Left kidney (tissue), 8 donors: ENCODE results near the gene SLC31A1. TPM values are rescaled to one million over a fixed set of nuclear protein-coding genes. Genes with fewer than 3 reads are reported as not detected.
A peak's percentile ranks its signal among the peaks of the same experiment; 100 is the strongest.

Source experiments
- DNase-seq: peaks from one replicate; pipeline ENCODE4 v3.0.0-alpha.2; 2013
- long read RNA-seq, 8 donors: transcript quantifications; one replicate each; lab custom pipeline, GENCODE V29; 2026
- polyA plus RNA-seq: library from polyadenylated mRNA; unstranded; fragments of 120-200 nt; gene quantifications from one replicate; pipeline ENCODE4 v1.2.1, GENCODE V29; 2013; ENCODE audit not compliant: insufficient read length

The SLC31A1 gene
- 29.5 TPM for polyA plus RNA-seq
- long read RNA-seq, donor 1, full-length matches to known transcripts = 18 of 91 reads
- long read RNA-seq, donor 1, partial matches to known transcripts = 17 of 91 reads
- long read RNA-seq, donor 1, other reads (novel, unspliced or antisense) = 56 of 91 reads
- long read RNA-seq, donor 2, full-length matches to known transcripts = 7 of 97 reads
- long read RNA-seq, donor 2, partial matches to known transcripts = 28 of 97 reads
- long read RNA-seq, donor 2, other reads (novel, unspliced or antisense) = 62 of 97 reads
- long read RNA-seq, donor 3, full-length matches to known transcripts = 15 of 15 reads
- long read RNA-seq, donor 3, partial matches to known transcripts = 0 of 15 reads
- long read RNA-seq, donor 3, other reads (novel, unspliced or antisense) = 0 of 15 reads
- long read RNA-seq, donor 4, partial matches to known transcripts = 7 of 14 reads
- long read RNA-seq, donor 4, other reads (novel, unspliced or antisense) = 7 of 14 reads
- long read RNA-seq, donor 5, full-length matches to known transcripts = 26 of 182 reads
- long read RNA-seq, donor 5, partial matches to known transcripts = 33 of 182 reads
- long read RNA-seq, donor 5, other reads (novel, unspliced or antisense) = 123 of 182 reads
- long read RNA-seq, donor 6, full-length matches to known transcripts = 17 of 17 reads
- long read RNA-seq, donor 6, partial matches to known transcripts = 0 of 17 reads
- long read RNA-seq, donor 6, other reads (novel, unspliced or antisense) = 0 of 17 reads
- long read RNA-seq, donor 7, full-length matches to known transcripts = 17 of 17 reads
- long read RNA-seq, donor 7, partial matches to known transcripts = 0 of 17 reads
- long read RNA-seq, donor 7, other reads (novel, unspliced or antisense) = 0 of 17 reads
- long read RNA-seq, donor 8, full-length matches to known transcripts = 5 of 5 reads
- long read RNA-seq, donor 8, partial matches to known transcripts = 0 of 5 reads
- long read RNA-seq, donor 8, other reads (novel, unspliced or antisense) = 0 of 5 reads

- DNase-seq = peak; percentile 98
Observed at GRCh38 chr9:113221003-113221799, at the start of gene SLC31A1, which contains the start of gene FKBP15. SLC31A1 (plus strand) TSS chr9:113221544; CDS start chr9:113256149, 34,605 bp downstream. FKBP15 (minus strand) TSS chr9:113221277; CDS start chr9:113221243, 34 bp downstream.

- no peak for DNase-seq
Observed at GRCh38 chr9:113173341-113173740, 48.0 kb upstream of the SLC31A1 start.

- no peak for DNase-seq
Observed at GRCh38 chr9:113176803-113177202, 44.5 kb upstream of the SLC31A1 start.

- DNase-seq = no peak
Observed at GRCh38 chr9:113177251-113177650, 44.1 kb upstream of the SLC31A1 start.

GRCh38 chr9:113178087-113178486 lies 43.3 kb upstream of the SLC31A1 start:
- no peak for DNase-seq

- DNase-seq = no peak
Observed at GRCh38 chr9:113179839-113180238, 41.5 kb upstream of the SLC31A1 start.

GRCh38 chr9:113181165-113181564 lies 40.2 kb upstream of the SLC31A1 start:
- no peak for DNase-seq

- DNase-seq = no peak
Observed at GRCh38 chr9:113183956-113184488, 37.3 kb upstream of the SLC31A1 start.

GRCh38 chr9:113184539-113184938 lies 36.8 kb upstream of the SLC31A1 start:
- no peak for DNase-seq

- no peak for DNase-seq
Observed at GRCh38 chr9:113185271-113185670, 36.1 kb upstream of the SLC31A1 start.

- no peak for DNase-seq
Observed at GRCh38 chr9:113186137-113186755, 35.1 kb upstream of the SLC31A1 start.

GRCh38 chr9:113187929-113188595 lies 33.3 kb upstream of the SLC31A1 start:
- no peak for DNase-seq

GRCh38 chr9:113192455-113192854 lies 28.9 kb upstream of the SLC31A1 start:
- no peak for DNase-seq

- DNase-seq = no peak
Observed at GRCh38 chr9:113199683-113200329, 21.5 kb upstream of the SLC31A1 start.

GRCh38 chr9:113205432-113205831 lies 15.9 kb upstream of the SLC31A1 start:
- DNase-seq = no peak

- DNase-seq = no peak
Observed at GRCh38 chr9:113205861-113206260, 15.5 kb upstream of the SLC31A1 start.

- DNase-seq = no peak
Observed at GRCh38 chr9:113210815-113211214, 10.5 kb upstream of the SLC31A1 start.

GRCh38 chr9:113215132-113215531 lies 6.2 kb upstream of the SLC31A1 start:
- DNase-seq = no peak

- DNase-seq = no peak
Observed at GRCh38 chr9:113216406-113216805, 4.9 kb upstream of the SLC31A1 start.
